ENCODE measurements around the gene NT5DC3. TPM values are rescaled to one million over a fixed set of nuclear protein-coding genes. Genes with fewer than 3 reads are reported as not detected.

NT5DC3 gene
- total RNA-seq, 1 donor from 2014 or later: 11.0 TPM

DNA sequence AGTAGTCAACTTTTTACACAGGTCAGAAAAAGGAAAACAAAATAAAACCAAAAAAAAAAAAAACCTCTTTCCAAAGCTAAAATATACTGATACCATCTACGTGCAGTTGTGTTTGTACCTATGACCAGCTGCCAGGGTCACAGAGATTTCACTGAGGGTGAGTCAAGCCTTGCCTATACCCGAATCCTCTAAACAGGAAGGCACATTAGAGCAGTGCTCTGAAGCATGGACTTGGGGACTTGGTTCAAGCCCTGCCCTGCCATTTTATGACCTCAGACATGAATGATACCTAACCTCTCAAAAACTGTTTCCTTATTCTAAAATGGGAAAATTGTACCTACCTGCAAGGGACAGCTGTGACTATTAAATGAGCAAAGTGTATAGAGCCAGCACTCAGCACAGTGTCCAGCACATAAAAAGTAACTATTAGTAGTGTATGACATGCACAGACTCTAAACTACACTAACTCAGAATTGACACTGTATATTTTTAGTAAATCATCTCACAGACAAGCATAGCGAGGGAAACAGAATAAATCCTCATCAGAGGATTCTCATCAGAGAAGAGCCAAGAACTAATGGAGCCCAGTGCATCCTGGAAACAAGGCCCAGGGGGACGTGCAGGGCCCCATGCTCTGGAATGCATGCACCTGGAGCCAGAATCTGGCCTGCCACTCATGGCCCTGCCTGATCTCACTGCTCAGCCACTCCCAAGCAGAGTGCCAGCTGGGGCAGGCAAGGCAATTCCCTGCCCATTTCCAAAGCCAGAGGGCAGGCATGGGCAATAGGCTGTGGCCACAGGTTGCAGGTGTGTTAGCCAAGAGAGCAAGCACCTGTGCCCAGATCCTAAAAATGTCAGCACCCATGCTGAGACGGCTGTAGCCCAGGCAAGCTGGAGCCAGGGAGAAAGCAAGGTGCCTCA lies 57.0 kb downstream of the NT5DC3 start:
- DNase-seq (ENCODE audit: low spot score): no peak

DNA sequence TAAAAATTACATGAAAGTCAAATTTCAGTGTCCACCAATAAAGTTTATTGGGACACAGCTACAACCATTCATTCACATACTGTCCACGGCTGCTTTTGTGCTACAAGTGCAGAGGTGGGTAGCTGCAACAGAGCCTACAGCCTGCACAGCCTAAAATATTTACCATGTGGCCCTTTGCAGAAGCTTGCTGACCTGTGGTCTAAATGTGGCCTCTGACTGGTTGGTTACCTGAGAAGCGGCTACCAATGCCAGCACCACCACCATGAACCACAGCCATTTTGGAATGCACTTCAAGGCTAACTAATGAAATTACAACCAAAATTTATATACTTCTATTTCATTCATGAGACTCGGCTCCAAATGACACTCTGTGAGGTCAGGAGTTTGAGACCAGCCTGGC lies 58.6 kb downstream of the NT5DC3 start:
- DNase-seq (ENCODE audit: low spot score): no peak

DNA sequence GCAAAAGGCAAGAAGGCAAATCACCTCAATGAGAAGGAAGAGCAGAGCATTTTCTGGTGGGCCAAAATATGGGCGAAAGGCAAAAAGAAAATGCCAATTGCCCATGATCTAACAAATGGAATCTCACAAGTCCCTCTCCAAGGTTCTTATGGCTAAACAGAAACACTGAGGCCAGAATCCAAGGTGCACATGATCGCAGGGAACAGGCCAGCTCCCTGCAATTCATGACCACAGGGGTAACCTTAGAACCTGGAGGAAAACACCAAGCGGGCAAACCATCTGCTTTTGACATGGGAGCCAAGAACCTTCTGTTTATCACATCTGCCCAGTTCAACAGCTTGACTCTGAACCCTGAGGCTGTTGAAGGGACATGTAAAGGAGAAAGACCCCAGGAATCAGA lies 60.0 kb downstream of the NT5DC3 start:
- DNase-seq (ENCODE audit: low spot score): no peak

- DNase-seq (ENCODE audit: low spot score): no peak
Observed at GRCh38 chr12:103780093-103780440, 61.0 kb downstream of the NT5DC3 start.

GRCh38 chr12:103779410-103780092 lies 61.5 kb downstream of the NT5DC3 start:
- no peak for DNase-seq (ENCODE audit: low spot score)

DNA sequence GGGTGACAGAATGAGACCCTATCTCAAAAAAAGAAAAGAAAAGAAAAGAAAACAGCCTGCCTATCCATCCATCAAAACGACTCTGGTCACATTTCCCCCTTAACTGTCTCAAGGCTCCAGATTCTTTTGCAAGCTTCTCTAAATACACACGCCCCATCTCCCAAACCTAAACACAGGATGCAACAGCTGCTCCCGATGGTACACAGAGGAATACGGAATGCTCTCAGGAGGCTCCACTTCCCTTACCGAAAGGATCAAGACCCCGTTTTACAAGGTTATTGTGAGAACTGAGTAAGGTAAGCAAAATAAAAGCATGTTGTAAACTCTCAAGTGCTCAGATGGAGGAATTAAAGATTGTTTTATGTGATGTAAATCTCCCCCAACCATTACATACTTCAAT lies 62.3 kb downstream of the NT5DC3 start:
- no peak for DNase-seq (ENCODE audit: low spot score)

- DNase-seq (ENCODE audit: low spot score): no peak
Observed at GRCh38 chr12:103774977-103775560, 66.0 kb downstream of the NT5DC3 start.

DNA sequence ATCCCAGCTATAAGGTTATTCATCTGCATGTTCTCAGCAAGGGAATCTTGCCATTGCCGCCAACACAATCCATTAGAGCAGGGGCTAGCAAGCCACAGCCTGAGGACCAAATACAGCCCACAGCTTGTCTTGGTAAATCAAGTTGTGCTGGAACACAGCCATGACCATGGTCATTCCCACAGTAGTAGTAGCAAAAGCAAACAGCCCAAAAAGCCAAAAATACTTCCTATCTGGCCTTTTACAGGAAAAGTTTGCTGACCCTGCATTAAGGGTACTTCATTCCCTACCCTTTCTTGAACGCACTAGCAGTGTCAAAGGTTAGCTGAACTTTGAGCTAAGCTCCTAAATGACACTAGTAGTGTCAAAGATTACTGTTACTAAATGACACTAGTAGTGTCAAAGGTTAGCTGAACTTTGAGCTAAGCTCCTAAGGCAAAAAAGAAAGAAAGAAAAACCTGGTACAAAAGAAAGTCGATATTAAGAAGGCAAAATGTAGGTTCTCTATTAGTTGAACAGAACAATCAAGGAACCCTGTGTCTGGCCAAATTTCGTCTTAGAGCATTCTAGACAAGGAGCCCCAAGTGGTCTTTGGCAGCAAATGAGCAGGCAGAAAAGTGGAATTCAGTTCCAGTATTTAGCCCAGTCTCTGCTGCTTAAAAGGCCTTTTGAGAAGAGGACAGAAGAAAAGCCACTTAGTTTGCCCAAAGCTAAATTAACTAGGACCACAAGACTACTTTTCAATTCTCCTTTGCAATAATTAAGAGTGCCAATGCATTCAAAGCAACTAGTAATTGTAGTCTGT lies 67.7 kb downstream of the NT5DC3 start:
- no peak for DNase-seq (ENCODE audit: low spot score)

DNA sequence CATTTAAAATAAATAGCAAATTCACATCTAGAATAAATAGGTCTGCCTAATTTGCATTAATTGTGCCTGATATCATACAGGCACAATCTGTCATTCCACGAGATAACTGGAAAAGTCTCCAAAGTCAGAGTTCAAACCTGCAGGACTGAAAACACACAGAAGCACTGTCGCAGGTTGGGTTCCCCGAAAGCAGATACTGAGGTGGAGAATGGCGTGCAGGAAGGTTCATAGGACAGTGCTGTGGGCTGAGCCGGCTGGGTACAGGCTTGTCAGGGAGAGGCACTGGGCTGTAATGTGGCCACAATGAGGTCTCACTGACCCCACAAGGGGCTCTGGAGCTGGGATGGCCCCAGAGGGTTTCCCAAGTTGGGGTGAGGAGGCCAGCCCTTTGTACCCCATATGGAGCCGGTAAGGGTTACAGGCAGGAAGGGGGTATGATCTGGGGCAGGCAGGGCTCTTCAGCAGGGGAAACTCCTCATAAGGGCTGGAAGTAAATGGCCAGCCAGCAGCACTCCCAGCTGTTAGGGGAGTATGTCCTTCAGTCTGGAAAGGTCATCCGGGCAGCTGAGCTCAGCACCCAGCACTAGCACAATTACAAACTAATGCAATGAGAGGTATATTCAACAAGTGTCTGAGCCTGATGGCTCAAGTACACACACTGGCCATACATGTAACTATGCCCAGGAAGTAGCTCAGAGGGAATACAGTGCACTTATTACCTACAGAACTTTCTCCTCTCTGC lies 68.5 kb downstream of the NT5DC3 start:
- no peak for DNase-seq (ENCODE audit: low spot score)

DNA sequence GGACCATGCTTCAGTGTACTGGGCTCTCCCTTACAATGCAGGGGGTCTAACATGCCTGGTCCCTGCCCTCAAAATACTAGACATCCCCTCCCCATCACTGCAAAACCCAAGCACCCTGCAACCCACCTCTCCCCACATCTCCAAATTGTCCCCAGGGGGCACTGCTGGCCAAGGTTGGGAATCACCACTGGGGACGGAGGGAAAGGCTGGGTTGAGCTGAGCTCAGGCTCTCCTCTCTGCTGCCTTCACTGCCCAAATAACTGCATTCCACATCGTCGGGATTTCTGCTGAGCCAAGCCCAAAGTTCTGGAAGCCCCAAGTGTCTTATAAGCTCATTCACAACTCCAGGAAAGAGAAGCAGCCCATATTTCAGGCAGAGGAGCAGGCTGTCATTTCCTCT lies 69.6 kb downstream of the NT5DC3 start:
- no peak for DNase-seq (ENCODE audit: low spot score)

DNA sequence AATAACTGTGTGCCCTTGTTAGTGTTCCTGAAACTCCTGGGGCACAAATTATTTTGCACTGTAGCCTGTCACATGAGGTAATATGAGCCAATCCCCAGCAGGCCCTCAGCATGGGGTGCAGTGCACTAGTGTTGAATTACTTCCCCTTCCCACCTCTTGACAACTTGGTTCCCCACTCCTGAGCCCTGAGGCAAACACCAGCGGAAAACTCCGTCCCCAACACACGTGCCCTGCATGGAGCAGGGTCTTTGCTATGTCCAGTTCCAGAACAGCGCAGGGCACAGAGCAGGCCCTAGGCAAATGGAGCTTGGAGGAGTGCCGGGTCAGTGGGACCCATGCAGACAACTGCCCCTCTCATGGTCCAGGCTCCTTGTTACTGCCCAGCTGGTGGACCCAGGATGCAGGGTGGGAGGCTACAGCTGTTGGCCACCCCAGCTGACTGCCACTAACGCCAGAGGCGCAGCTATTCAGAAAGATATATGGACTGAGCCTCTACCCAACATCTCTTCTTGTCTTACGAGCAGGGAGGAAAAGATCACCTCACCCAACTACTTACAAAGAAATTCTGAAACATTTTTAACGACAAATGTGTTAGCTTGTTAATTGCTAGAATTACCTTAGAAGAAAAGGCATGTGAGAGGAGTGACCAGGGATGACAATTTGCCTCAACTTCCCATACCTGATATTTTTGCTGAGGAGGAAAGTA lies 71.6 kb downstream of the NT5DC3 start:
- no peak for DNase-seq (ENCODE audit: low spot score)

DNA sequence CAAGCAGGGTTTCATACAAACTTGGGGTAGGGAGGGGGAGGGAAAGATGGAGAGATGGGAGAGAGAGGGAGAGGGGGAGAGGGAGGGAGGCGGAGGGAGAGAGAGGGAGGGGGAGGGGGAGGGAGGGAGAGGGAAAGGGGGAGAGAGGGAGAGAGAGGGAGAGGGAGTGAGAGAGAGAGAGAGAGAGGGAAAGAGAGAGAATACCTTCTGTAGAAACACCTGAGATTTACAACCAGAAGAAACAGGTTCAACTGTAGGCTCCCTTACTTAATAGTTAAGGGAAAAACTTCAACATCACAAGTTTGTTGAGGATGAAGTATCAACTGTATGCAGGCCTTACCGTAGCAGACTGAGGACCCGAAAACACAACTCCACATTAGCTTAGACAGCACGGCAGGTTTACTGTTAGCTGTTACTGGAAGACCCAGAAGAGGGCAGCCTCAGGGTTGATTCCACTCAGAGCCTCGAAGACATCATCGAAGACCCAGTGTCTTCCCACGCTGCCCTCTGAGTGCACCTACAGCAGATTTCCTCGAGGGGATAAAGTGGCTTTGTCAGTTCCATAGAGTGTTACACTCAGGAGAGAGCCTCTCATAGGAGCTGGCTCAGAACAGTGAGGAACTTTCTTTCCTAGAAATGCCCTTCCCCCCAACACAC lies 72.4 kb downstream of the NT5DC3 start:
- DNase-seq (ENCODE audit: low spot score): no peak

GRCh38 chr12:103766028-103766427 lies 75.0 kb downstream of the NT5DC3 start:
- no peak for DNase-seq (ENCODE audit: low spot score)

DNA sequence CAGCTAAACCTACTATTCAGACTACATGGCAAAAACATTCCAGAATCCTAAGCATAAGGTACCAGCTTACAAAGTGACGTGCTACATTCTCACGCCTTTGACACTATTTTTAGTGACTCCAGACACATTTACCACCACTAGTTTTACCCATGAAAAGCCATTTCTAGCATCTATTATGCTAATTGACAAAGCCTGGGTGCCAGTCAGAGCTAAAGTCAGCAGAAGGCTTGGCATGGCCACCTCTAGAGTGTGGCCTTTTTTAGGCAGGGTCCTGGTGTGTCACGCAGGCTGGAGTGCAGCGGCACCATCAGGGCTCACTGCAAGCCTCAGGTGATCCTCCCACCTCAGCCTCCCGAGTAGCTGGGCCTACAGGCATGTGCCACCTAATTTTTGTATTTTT lies 75.7 kb downstream of the NT5DC3 start:
- DNase-seq (ENCODE audit: low spot score): no peak

DNA sequence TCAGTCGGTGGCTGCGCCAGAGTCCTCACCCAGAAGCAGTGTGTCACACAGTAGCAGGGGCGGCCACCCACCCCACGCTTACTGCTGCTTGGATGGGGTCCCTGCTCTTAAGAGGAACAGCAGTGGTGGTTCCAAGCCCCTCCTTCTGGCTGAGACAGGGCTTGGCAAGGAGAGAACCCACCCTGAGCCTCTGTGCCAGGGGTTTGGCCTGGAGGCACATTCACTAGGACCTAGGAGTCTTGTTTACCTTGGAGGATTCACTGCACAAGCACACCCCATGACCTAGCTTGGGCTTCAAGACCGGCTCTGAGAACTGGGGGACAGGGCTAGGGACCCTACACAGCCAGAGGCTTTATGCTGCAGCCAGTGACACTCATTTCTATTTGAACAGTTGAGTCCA lies 78.6 kb downstream of the NT5DC3 start:
- DNase-seq (ENCODE audit: low spot score): no peak

- no peak for DNase-seq (ENCODE audit: low spot score)
Observed at GRCh38 chr12:103758310-103759089, 82.5 kb downstream of the NT5DC3 start.

- DNase-seq (ENCODE audit: low spot score): no peak
Observed at GRCh38 chr12:103757248-103757647, 83.8 kb downstream of the NT5DC3 start.

DNA sequence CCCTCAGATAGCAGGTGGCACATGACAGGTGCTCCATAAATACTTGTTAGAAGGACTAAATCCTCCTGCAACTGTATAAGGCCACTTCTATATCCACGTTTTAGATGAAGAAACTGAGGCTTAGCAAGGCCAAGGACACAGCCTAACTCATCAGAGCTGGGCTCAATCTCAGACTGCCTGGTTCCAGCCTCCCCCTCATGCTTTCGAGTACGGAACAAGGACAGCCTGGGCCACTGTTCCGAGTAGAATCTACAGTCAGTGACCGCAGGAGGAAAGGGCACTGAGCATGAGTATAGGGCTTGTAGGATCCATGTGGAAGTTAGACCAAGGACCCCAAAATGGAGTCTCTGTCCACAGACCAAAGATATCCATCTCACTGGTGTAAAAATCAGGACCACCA lies 84.6 kb downstream of the NT5DC3 start:
- no peak for DNase-seq (ENCODE audit: low spot score)

DNA sequence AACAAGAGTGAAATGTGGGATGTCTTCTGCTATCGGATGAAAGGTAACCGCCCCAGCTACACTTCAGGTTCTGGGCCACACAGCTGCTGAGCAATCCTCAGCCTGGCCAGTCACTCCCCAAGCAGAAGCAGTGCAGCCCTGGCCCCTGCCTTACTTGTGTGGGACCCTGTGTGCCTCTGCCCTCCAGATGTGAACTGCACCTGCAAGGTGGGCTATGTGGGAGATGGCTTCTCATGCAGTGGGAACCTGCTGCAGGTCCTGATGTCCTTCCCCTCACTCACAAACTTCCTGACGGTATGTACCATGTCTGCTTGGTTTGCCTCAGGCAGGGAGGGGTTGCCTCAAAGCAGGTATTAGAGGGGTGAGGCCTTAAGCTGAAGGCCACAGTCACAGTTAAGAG lies 85.6 kb downstream of the NT5DC3 start:
- no peak for DNase-seq (ENCODE audit: low spot score)

All from ureter (tissue), 1 donor.